ENCODE results near the gene RGS13. TPM values are rescaled to one million over a fixed set of nuclear protein-coding genes. Genes with fewer than 3 reads are reported as not detected.

Gene RGS13
- total RNA-seq, 1 donor from 2014 or later: not detected

GRCh38 chr1:192602757-192603156 lies 33.2 kb upstream of the RGS13 start:
- Histone ChIP-seq H3K36me3 (ENCODE audit: control insufficient read depth, insufficient read depth, low read length) (no peaks in the 10 kb centered on the region), H3K27me3 (ENCODE audit: control insufficient read depth, insufficient read depth, low read length) (no peaks in the 10 kb centered on the region), H3K4me3 (ENCODE audit: low read depth, low read length) (no peak overlapping the region)
- no peak for DNase-seq (ENCODE audit: low read depth)
- FAIRE-seq: no peak
- TF ChIP-seq CTCF (IDR thresholded peaks at IDR 0.05; ENCODE audit: insufficient read depth, low read length, severe bottlenecking): no peak

GRCh38 chr1:192603218-192603787 lies 32.6 kb upstream of the RGS13 start:
- no peaks in the 10 kb centered on the region for H3K27me3 ChIP-seq (ENCODE audit: control insufficient read depth, insufficient read depth, low read length)
- H3K4me3 ChIP-seq (ENCODE audit: low read depth, low read length): no peak overlapping the region
- TF ChIP-seq CTCF (IDR thresholded peaks at IDR 0.05; ENCODE audit: insufficient read depth, low read length, severe bottlenecking): no peak
- H3K36me3 ChIP-seq (ENCODE audit: control insufficient read depth, insufficient read depth, low read length): no peaks in the 10 kb centered on the region
- no peak for DNase-seq (ENCODE audit: low read depth)
- no peak for FAIRE-seq

- FAIRE-seq (no peak), DNase-seq (ENCODE audit: low read depth) (no peak)
- no peak overlapping the region for H3K4me3 ChIP-seq (ENCODE audit: low read depth, low read length)
- no peak for TF ChIP-seq CTCF (IDR thresholded peaks at IDR 0.05; ENCODE audit: insufficient read depth, low read length, severe bottlenecking)
- H3K36me3 ChIP-seq (ENCODE audit: control insufficient read depth, insufficient read depth, low read length): no peaks in the 10 kb centered on the region
- H3K27me3 ChIP-seq (ENCODE audit: control insufficient read depth, insufficient read depth, low read length): no peaks in the 10 kb centered on the region
Observed at GRCh38 chr1:192604979-192605620, 30.8 kb upstream of the RGS13 start.

- no peak for TF ChIP-seq CTCF (IDR thresholded peaks at IDR 0.05; ENCODE audit: insufficient read depth, low read length, severe bottlenecking)
- Histone ChIP-seq H3K27me3 (ENCODE audit: control insufficient read depth, insufficient read depth, low read length) (no peaks in the 10 kb centered on the region), H3K4me3 (ENCODE audit: low read depth, low read length) (no peak overlapping the region), H3K36me3 (ENCODE audit: control insufficient read depth, insufficient read depth, low read length) (no peaks in the 10 kb centered on the region)
- FAIRE-seq: no peak
- no peak for DNase-seq (ENCODE audit: low read depth)
Observed at GRCh38 chr1:192608671-192609070, 27.3 kb upstream of the RGS13 start.

- FAIRE-seq (no peak), DNase-seq (ENCODE audit: low read depth) (no peak)
- H3K36me3 ChIP-seq (ENCODE audit: control insufficient read depth, insufficient read depth, low read length): no peaks in the 10 kb centered on the region
- no peak overlapping the region for H3K4me3 ChIP-seq (ENCODE audit: low read depth, low read length)
- no peaks in the 10 kb centered on the region for H3K27me3 ChIP-seq (ENCODE audit: control insufficient read depth, insufficient read depth, low read length)
- no peak for TF ChIP-seq CTCF (IDR thresholded peaks at IDR 0.05; ENCODE audit: insufficient read depth, low read length, severe bottlenecking)
Observed at GRCh38 chr1:192609110-192610079, 26.6 kb upstream of the RGS13 start.
